H9 (cell line): ENCODE measurements around the gene PARD6B. TPM values are rescaled to one million over a fixed set of nuclear protein-coding genes. Genes with fewer than 3 reads are reported as not detected.

ENCODE experiments used
- DNase-seq: peaks from one replicate; pipeline ENCODE4 v3.0.0-alpha.2; 2017
- H2AFZ ChIP-seq: one replicate; pipeline ENCODE4 v1.6.1; 2013; ENCODE audit warnings: mild to moderate bottlenecking, low read length, control low read depth, moderate library complexity
- H2AK5ac ChIP-seq: 2 replicates; pipeline ENCODE4 v1.6.1; 2013; ENCODE audit warnings: low read length, control low read depth, mixed read lengths; ENCODE audit not compliant: insufficient read length
- H2BK120ac ChIP-seq: one replicate; pipeline ENCODE4 v1.6.1; 2013; ENCODE audit warnings: low read depth, mild to moderate bottlenecking, low read length, control low read depth, inconsistent platforms; ENCODE audit not compliant: poor library complexity, severe bottlenecking
- H2BK12ac ChIP-seq: 2 replicates; pipeline ENCODE4 v1.6.1; 2013; ENCODE audit warnings: low read length, control low read depth, mixed read lengths, low read depth; ENCODE audit not compliant: insufficient read length
- H2BK15ac ChIP-seq: 2 replicates; pipeline ENCODE4 v1.6.1; 2013; ENCODE audit warnings: low read depth, low read length, control low read depth
- H2BK20ac ChIP-seq: one replicate; pipeline ENCODE4 v1.6.1; 2013; ENCODE audit warnings: low read depth, mild to moderate bottlenecking, low read length, control low read depth, inconsistent platforms; ENCODE audit not compliant: poor library complexity, severe bottlenecking
- H2BK5ac ChIP-seq: 2 replicates; pipeline ENCODE4 v1.6.1; 2013; ENCODE audit warnings: low read length, control low read depth, mixed read lengths; ENCODE audit not compliant: insufficient read length
- H3K14ac ChIP-seq: 2 replicates; pipeline ENCODE4 v1.6.1; 2013; ENCODE audit warnings: low read length, control low read depth; ENCODE audit not compliant: insufficient read depth
- H3K18ac ChIP-seq: 2 replicates; pipeline ENCODE4 v1.6.1; 2013; ENCODE audit warnings: low read depth, mild to moderate bottlenecking, mixed read lengths, low read length, control low read depth; ENCODE audit not compliant: insufficient read length
- H3K23ac ChIP-seq: 2 replicates; pipeline ENCODE4 v1.6.1; 2013; ENCODE audit warnings: low read length, control low read depth, mixed read lengths, low read depth; ENCODE audit not compliant: insufficient read length
- H3K23me2 ChIP-seq: 2 replicates; pipeline ENCODE4 v1.6.1; 2013; ENCODE audit warnings: low read depth, mild to moderate bottlenecking, mixed read lengths, low read length, control low read depth; ENCODE audit not compliant: insufficient read length, poor library complexity, severe bottlenecking
- H3K27ac ChIP-seq: 2 replicates; pipeline ENCODE4 v1.5.1; 2013; ENCODE audit warnings: low read length, control low read depth, mixed read lengths, low read depth; ENCODE audit not compliant: insufficient read length
- H3K27me3 ChIP-seq: 2 replicates; pipeline ENCODE4 v1.6.1; 2013; ENCODE audit warnings: low read length, control low read depth, inconsistent platforms; ENCODE audit not compliant: insufficient read depth
- H3K4ac ChIP-seq: 2 replicates; pipeline ENCODE4 v1.6.1; 2013; ENCODE audit warnings: low read depth, mild to moderate bottlenecking, control low read depth, inconsistent platforms, low read length, moderate library complexity
- H3K4me1 ChIP-seq: 2 replicates; pipeline ENCODE4 v1.6.1; 2013; ENCODE audit warnings: low read length, control low read depth, inconsistent platforms; ENCODE audit not compliant: insufficient read depth
- H3K4me2 ChIP-seq: 2 replicates; pipeline ENCODE4 v1.6.1; 2013; ENCODE audit warnings: low read length, control low read depth, mixed read lengths; ENCODE audit not compliant: insufficient read length, insufficient read depth
- H3K56ac ChIP-seq: 2 replicates; pipeline ENCODE4 v1.6.1; 2013; ENCODE audit warnings: low read depth, mild to moderate bottlenecking, mixed read lengths, low read length, control low read depth; ENCODE audit not compliant: insufficient read length
- H3K79me1 ChIP-seq: 2 replicates; pipeline ENCODE4 v1.6.1; 2013; ENCODE audit warnings: low read depth, mild to moderate bottlenecking, moderate library complexity, low read length, control low read depth, inconsistent platforms; ENCODE audit not compliant: insufficient read depth, poor library complexity, severe bottlenecking
- H3K79me2 ChIP-seq: 2 replicates; pipeline ENCODE4 v1.6.1; 2013; ENCODE audit warnings: low read length, control low read depth, inconsistent platforms; ENCODE audit not compliant: insufficient read depth
- H3K9ac ChIP-seq: 2 replicates; pipeline ENCODE4 v1.6.1; 2013; ENCODE audit warnings: low read length, control low read depth, mixed read lengths; ENCODE audit not compliant: insufficient read length; ENCODE audit errors: extremely low read depth
- H3K9me3 ChIP-seq: one replicate; pipeline ENCODE4 v1.6.1; 2013; ENCODE audit warnings: low read depth, low read length, inconsistent platforms; ENCODE audit not compliant: control insufficient read depth
- H3T11ph ChIP-seq: one replicate; pipeline ENCODE4 v1.6.1; 2013; ENCODE audit warnings: mild to moderate bottlenecking, low read length, control low read depth, inconsistent platforms
- H4K20me1 ChIP-seq: one replicate; pipeline ENCODE4 v1.6.1; 2013; ENCODE audit not compliant: control insufficient read depth, insufficient read length, insufficient read depth
- H4K5ac ChIP-seq: 2 replicates; pipeline ENCODE4 v1.6.1; 2013; ENCODE audit warnings: low read depth, mild to moderate bottlenecking, mixed read lengths, low read length, control low read depth; ENCODE audit not compliant: insufficient read length
- H4K8ac ChIP-seq: replicated peaks from 2 replicates; pipeline ENCODE4 v1.6.1; 2013; ENCODE audit warnings: low read length, control low read depth, mixed read lengths, low read depth; ENCODE audit not compliant: insufficient read length
- H4K91ac ChIP-seq: 2 replicates; pipeline ENCODE4 v1.6.1; 2013; ENCODE audit warnings: low read depth, mild to moderate bottlenecking, moderate library complexity, mixed read lengths, low read length, control low read depth; ENCODE audit not compliant: insufficient read length
- H3K27ac Mint-ChIP-seq, 3 experiments: 2 replicates in 2 of 3; 3 replicates in 1 of 3; pipeline ENCODE4 v1.8.0; 2020 to 2021; ENCODE audit warnings: mixed read lengths in 3 of 3, mild to moderate bottlenecking in 1 of 3, moderate library complexity in 1 of 3
- H3K27me3 Mint-ChIP-seq: 2 replicates; pipeline ENCODE4 v1.8.0; 2021; ENCODE audit warnings: low read depth, mild to moderate bottlenecking, moderate library complexity, mixed read lengths
- H3K36me3 Mint-ChIP-seq, 3 experiments: 2 replicates in 2 of 3; 3 replicates in 1 of 3; pipeline ENCODE4 v1.8.0; 2020 to 2021; ENCODE audit warnings: low read depth in 3 of 3, mixed read lengths in 3 of 3; ENCODE audit not compliant: insufficient read depth in 1 of 3
- H3K4me1 Mint-ChIP-seq, 2 experiments: 2 replicates each; pipeline ENCODE4 v1.8.0; 2020; ENCODE audit warnings: mixed read lengths in 2 of 2
- H3K4me3 Mint-ChIP-seq, 2 experiments: 2 replicates in 1 of 2; 3 replicates in 1 of 2; pipeline ENCODE4 v1.8.0; 2020 to 2021; ENCODE audit warnings: mild to moderate bottlenecking in 2 of 2, mixed read lengths in 2 of 2, moderate library complexity in 1 of 2
- H3K9me3 Mint-ChIP-seq, 2 experiments: 2 replicates in 1 of 2; 3 replicates in 1 of 2; pipeline ENCODE4 v1.8.0; 2020; ENCODE audit warnings: mild to moderate bottlenecking in 2 of 2, mixed read lengths in 2 of 2, moderate library complexity in 1 of 2
- WGBS: extraction: QIAGEN DNeasy Blood & Tissue Kit; methylation state at CpG from one replicate; pipeline ENCODE4 v1.1.7; 2013; ENCODE audit warnings: missing lambda C conversion rate, low lambda C conversion rate, mixed read lengths; ENCODE audit not compliant: insufficient read length; ENCODE audit errors: extremely low coverage; 5-methylcytosine and 5-hydroxymethylcytosine counted together
- total RNA-seq: library from RNA; stranded (reverse); gene quantifications from 2 replicates; pipeline ENCODE4 v1.2.1, GENCODE V29; 2021
- TF ChIP-seq, protein P1 (sequence below): fragments of 200-600 bp; sonication (generic); conservative IDR thresholded peaks from 3 replicates; pipeline ENCODE4 v1.8.0; 2021; ENCODE audit warnings: antibody characterized with exemption, mild to moderate bottlenecking

Gene PARD6B
- total RNA-seq, 1 experiment from 2014 or later, result 27.4 TPM

DNA sequence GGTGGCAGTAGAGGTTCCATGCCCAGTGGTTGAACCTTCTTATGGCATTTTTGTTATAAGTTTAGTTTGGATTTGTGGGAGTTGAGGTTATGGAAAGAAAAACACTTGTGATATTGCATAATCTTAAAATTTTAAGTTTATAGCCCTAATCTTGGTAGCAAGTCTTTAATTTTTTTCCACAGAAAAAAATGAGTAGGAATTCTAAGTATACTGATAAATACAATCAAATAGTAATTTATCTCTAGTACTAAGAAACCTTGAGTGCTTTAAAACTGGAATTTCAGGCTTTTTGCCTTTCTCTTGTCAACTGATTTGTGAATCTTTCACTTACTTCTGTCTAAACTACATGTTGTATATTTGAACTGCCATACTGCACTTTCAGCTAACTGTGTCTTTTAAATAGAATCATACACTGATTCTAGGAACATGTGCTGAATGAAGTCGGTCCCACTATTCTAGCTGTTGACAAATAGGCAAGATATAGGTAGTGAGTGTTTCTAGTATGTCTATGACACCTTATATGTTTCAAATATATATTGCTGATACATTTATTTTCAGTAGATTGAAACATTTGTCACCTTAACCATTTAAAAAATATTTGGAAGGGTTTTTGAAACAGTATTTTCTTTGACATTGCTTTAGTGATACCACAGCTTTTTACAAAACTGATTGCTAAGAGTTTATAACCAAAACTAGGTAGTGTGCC, 2.4 kb downstream of the PARD6B start:
- Histone ChIP-seq H3K79me1 (no peaks in the 10 kb centered on the region), H2BK5ac (no peak overlapping the region), H3K18ac (no peak overlapping the region), H2AK5ac (no peak overlapping the region), H3K27me3 (no peaks in the 10 kb centered on the region), H3K9ac (no peak overlapping the region), H3K23ac (no peak overlapping the region), H3K14ac (no peak overlapping the region), H4K91ac (no peak overlapping the region), H3K9me3 (no peaks in the 10 kb centered on the region), H3K4me1 (peaks cover 5% of the 10 kb centered on the region), H3K4me2 (peak overlapping the region; percentile 24), H3K4ac (no peak overlapping the region), H2BK12ac (no peak overlapping the region), H3T11ph (no peak overlapping the region), H3K27ac (no peak overlapping the region), H3K79me2 (peaks cover 14% of the 10 kb centered on the region; the same call in 1 of the 2 replicates), H4K20me1 (no peaks in the 10 kb centered on the region), H3K56ac (no peak overlapping the region), H4K8ac (no peak overlapping the region), H4K5ac (no peak overlapping the region), H2BK15ac (no peak overlapping the region), H2BK120ac (no peak overlapping the region), H2AFZ (no peak overlapping the region), H3K23me2 (peaks cover 4% of the 10 kb centered on the region), H2BK20ac (no peak overlapping the region)
- H3K36me3 Mint-ChIP-seq, result peaks cover 2 to 27% (median 21%) of the 10 kb centered on the region in 3 experiments; a peak in 6 of 7 replicates
- TF ChIP-seq, protein P1, sequence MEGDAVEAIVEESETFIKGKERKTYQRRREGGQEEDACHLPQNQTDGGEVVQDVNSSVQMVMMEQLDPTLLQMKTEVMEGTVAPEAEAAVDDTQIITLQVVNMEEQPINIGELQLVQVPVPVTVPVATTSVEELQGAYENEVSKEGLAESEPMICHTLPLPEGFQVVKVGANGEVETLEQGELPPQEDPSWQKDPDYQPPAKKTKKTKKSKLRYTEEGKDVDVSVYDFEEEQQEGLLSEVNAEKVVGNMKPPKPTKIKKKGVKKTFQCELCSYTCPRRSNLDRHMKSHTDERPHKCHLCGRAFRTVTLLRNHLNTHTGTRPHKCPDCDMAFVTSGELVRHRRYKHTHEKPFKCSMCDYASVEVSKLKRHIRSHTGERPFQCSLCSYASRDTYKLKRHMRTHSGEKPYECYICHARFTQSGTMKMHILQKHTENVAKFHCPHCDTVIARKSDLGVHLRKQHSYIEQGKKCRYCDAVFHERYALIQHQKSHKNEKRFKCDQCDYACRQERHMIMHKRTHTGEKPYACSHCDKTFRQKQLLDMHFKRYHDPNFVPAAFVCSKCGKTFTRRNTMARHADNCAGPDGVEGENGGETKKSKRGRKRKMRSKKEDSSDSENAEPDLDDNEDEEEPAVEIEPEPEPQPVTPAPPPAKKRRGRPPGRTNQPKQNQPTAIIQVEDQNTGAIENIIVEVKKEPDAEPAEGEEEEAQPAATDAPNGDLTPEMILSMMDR, result no peak
- H3K9me3 Mint-ChIP-seq, result no peaks in the 10 kb centered on the region; a peak in 1 of 5 replicates
- H3K4me3 Mint-ChIP-seq, result peak overlapping the region; percentile 93 to 96; a peak in 4 of 5 replicates
- peak overlapping the region in 1 of 3 experiments; percentile 45; a peak in 1 of 7 replicates for H3K27ac Mint-ChIP-seq
- no CpG with 5 or more reads among the region's 1 CpG for WGBS
- no peak for DNase-seq
- H3K27me3 Mint-ChIP-seq, result no peaks in the 10 kb centered on the region; the same call in 1 of the 2 replicates
- H3K4me1 Mint-ChIP-seq, result peaks cover 48 to 53% of the 10 kb centered on the region in 2 experiments
